Transverse colon (tissue), 4 donors: ENCODE results near the gene CCDC61.

Source experiments
- CTCF ChIP-seq, 5 experiments: fragments of 200-600 bp in 3 of 5; fragments of 450-650 bp in 2 of 5; sonication (generic) in 3 of 5; IDR thresholded peaks; 1 replicate in 2 of 5; 2 replicates in 3 of 5; pipeline ENCODE4 v1.5.1; 2016 to 2017; ENCODE audit warnings: antibody characterized with exemption in 5 of 5, inconsistent platforms in 3 of 5, mild to moderate bottlenecking in 2 of 5, moderate library complexity in 1 of 5
- EP300 ChIP-seq: sonication (generic); formaldehyde crosslinking; IDR thresholded peaks from one replicate; pipeline ENCODE4 v1.6.1; 2017; ENCODE audit warnings: antibody characterized with exemption, low read depth
- POLR2AphosphoS5 ChIP-seq, 3 donors: sonication (generic); formaldehyde crosslinking; IDR thresholded peaks; one replicate each; pipeline ENCODE4 v1.6.1; 2016; ENCODE audit warnings: antibody characterized with exemption in 3 of 3

GRCh38 chr19:46000491-46001246 lies 5.4 kb downstream of the CCDC61 start:
- TF ChIP-seq EP300 (no peak), CTCF (IDR thresholded peaks at IDR 0.05) (no peak), POLR2AphosphoS5 (IDR thresholded peaks at IDR 0.05) (no peak)
